ENCODE measurements around the gene PCYT2.

Gene PCYT2

DNA sequence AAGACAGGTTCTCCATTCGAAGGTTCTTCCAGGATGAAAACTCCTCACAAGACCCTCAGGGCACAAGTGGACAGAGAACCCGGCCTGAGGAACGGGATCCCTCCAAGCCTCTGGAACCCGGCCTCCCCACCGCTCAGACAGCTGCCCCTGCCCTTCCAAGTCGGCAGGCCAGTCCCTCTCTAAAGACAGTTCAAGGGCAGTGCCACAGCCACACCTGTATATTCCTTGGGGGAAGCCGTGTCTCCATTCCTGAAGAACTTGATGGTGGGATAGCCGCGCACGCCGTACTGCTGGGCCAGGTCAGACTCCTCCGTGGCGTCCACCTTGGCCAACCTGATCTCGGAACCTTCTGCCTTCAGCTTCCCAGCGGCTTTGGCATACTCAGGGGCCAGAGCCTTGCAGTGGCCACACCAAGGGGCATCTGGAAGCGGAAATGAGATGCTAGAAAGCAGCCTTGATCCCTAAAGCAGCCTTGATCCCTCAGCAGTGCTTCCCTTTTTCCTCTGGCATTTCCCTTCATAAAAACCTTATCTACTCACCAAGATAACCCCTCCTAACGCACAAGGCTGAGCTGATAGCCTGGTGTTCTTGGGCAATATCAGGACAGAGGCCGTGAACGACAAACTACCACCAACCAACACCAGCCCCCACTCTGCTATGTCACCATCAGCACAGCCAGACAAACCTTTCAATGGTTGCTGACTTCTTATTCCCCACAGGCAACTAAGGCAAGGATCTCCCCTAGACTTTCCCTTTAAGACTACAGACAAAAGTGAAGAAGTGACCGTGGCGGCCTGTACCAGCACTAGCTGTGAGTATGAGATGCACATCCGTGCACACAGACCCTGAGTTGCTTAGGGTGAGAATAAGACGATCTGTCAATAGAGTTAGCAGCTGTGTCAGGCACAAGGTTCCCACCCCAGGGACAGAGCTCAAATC lies 52.0 kb downstream of the PCYT2 start:
- peaks cover 43% of the 10 kb centered on the region for H3K36me3 ChIP-seq (replicated peaks)
- H3K27ac ChIP-seq: peak overlapping the region; percentile 75
- no peaks in the 10 kb centered on the region for H3K27me3 ChIP-seq (replicated peaks)
- H3K4me3 ChIP-seq (ENCODE audit: low read depth, low read length): peak overlapping the region; percentile 73
- no peak for TF ChIP-seq CTCF (IDR thresholded peaks at IDR 0.05; ENCODE audit: low read depth, low read length, missing control alignments)
- in situ Hi-C loops (cut with HindIII; ENCODE audit: low pct_ligation_motif_present, low sequenced_read_pairs): no loop called here
- DNase-seq: no peak

- DNase-seq: no peak
- H3K27me3 ChIP-seq (replicated peaks): no peaks in the 10 kb centered on the region
- peaks cover 51% of the 10 kb centered on the region for H3K36me3 ChIP-seq (replicated peaks)
- H3K4me3 ChIP-seq (ENCODE audit: low read depth, low read length): peak overlapping the region; percentile 73
- H3K27ac ChIP-seq: no peak overlapping the region
- in situ Hi-C loops (cut with HindIII; ENCODE audit: low pct_ligation_motif_present, low sequenced_read_pairs): no loop called here
- TF ChIP-seq CTCF (IDR thresholded peaks at IDR 0.05; ENCODE audit: low read depth, low read length, missing control alignments): no peak
These were observed 52.8 kb downstream of the PCYT2 start for GRCh38 chr17:81858170-81858966.

GRCh38 chr17:81854974-81855774 lies 56.0 kb downstream of the PCYT2 start:
- no peaks in the 10 kb centered on the region for H3K27me3 ChIP-seq (replicated peaks)
- H3K36me3 ChIP-seq (replicated peaks): peaks cover 77% of the 10 kb centered on the region
- TF ChIP-seq CTCF (IDR thresholded peaks at IDR 0.05; ENCODE audit: low read depth, low read length, missing control alignments): no peak
- no peak overlapping the region for H3K27ac ChIP-seq
- in situ Hi-C loops (cut with HindIII; ENCODE audit: low pct_ligation_motif_present, low sequenced_read_pairs): no loop called here
- no peak overlapping the region for H3K4me3 ChIP-seq (ENCODE audit: low read depth, low read length)
- DNase-seq: no peak

- Histone ChIP-seq H3K4me3 (ENCODE audit: low read depth, low read length) (no peak overlapping the region), H3K27me3 (replicated peaks) (no peaks in the 10 kb centered on the region), H3K36me3 (replicated peaks) (peaks cover 79% of the 10 kb centered on the region), H3K27ac (no peak overlapping the region)
- no peak for TF ChIP-seq CTCF (IDR thresholded peaks at IDR 0.05; ENCODE audit: low read depth, low read length, missing control alignments)
- DNase-seq: no peak
- in situ Hi-C loops (cut with HindIII; ENCODE audit: low pct_ligation_motif_present, low sequenced_read_pairs): no loop called here
These were observed 59.0 kb downstream of the PCYT2 start for GRCh38 chr17:81852237-81852636.

GRCh38 chr17:81851423-81851822 lies 59.8 kb downstream of the PCYT2 start:
- peaks cover 82% of the 10 kb centered on the region for H3K36me3 ChIP-seq (replicated peaks)
- H3K4me3 ChIP-seq (ENCODE audit: low read depth, low read length): no peak overlapping the region
- no peak for TF ChIP-seq CTCF (IDR thresholded peaks at IDR 0.05; ENCODE audit: low read depth, low read length, missing control alignments)
- no peak overlapping the region for H3K27ac ChIP-seq
- no peaks in the 10 kb centered on the region for H3K27me3 ChIP-seq (replicated peaks)
- in situ Hi-C loops (cut with HindIII; ENCODE audit: low pct_ligation_motif_present, low sequenced_read_pairs): no loop called here
- no peak for DNase-seq
